ENCODE results near the gene RAB44.
A peak's percentile ranks its signal among the peaks of the same experiment; 100 is the strongest.

The RAB44 gene

DNA sequence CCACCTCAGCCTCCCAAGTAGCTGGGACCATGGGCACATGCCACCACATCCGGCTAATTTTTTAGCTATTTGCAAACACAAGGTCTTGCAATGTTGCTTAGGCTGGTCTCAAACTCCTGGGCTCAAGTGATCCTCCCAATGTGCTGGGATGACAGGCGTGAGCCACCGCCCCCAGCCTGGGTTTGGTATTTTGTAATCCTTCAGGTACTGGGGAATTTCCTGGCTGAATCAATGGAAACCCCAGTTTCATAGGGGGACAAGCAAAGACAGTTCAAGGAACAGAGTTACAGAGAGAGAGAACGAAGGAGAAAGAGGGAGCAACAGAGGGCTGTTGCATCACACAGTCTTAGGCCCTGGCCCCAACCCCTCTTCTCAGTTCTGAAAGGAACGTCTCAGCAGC is 35.7 kb downstream of the RAB44 start:
- no peak for DNase-seq

GRCh38 chr6:36734486-36735060 is 36.9 kb downstream of the RAB44 start:
- DNase-seq = no peak

- peak; percentile 24 for DNase-seq
Observed at GRCh38 chr6:36735110-36736071, 37.8 kb downstream of the RAB44 start.

GRCh38 chr6:36737043-36737785 is 39.6 kb downstream of the RAB44 start:
- no peak for DNase-seq

GRCh38 chr6:36738108-36738507 is 40.5 kb downstream of the RAB44 start:
- DNase-seq = no peak

DNA sequence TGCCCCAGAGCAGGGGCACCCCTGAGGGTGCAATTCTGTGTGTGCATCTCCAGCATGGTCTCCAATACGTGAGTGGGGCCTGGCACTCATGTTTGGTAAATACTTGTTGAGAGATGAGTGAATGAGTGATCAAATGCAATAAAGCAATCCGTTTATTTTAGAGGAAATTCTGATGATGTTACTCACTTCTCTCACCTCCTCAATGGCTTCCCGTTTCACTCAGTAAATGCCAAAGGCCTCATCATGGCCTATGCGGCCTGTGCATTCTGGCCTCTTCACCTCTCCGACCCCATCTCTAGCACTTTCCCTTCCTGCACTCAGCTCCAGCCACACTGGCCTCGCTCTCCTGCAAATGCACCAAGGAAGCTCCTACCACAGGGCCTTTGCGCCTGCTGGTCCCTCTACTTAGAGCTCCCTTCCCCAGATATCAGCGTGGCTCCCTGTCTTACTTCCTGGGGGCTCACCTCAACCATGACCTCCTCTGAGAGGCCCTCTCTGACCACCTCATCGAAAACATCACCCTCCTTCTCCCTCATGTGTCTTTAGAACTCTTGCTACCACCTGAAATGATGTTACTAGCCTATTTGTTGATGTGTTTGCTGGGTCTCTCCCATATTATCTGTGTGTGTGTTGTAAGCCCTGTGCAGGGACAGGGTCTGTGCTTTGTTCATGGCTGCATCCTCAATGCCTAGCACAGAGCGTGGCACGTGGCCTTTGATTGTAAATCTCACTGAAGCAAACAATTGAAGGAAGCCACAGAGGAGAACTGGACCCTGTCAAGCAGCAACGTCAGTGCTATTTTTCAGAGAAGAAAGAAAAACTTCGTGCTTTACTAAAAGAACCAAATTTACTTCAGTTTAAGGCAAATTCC is 42.6 kb downstream of the RAB44 start:
- DNase-seq = no peak

GRCh38 chr6:36740818-36741179 is 43.2 kb downstream of the RAB44 start:
- no peak for DNase-seq

- DNase-seq = no peak
Observed at GRCh38 chr6:36742146-36742545, 44.5 kb downstream of the RAB44 start.

DNA sequence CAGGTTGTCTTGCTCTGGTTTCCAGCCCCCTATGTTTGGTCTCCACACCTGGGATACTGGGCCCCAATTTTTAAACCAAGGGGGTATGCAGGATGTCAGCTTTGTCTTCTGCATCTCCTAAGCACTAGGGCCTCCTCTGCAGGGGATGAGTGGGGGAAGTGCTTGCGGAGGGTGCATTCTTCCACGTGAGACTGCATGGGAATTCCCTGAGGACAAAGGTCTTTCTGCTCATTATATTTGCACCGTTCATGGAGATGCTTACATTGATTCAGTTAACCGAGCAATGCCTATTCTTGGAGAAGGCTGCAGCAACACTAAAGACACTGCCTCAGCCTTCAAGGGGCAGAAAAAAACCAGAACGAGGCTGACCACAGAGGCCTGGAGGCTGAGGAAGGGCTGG is 45.4 kb downstream of the RAB44 start:
- DNase-seq = no peak

GRCh38 chr6:36743538-36744303 is 46.1 kb downstream of the RAB44 start:
- no peak for DNase-seq

DNA sequence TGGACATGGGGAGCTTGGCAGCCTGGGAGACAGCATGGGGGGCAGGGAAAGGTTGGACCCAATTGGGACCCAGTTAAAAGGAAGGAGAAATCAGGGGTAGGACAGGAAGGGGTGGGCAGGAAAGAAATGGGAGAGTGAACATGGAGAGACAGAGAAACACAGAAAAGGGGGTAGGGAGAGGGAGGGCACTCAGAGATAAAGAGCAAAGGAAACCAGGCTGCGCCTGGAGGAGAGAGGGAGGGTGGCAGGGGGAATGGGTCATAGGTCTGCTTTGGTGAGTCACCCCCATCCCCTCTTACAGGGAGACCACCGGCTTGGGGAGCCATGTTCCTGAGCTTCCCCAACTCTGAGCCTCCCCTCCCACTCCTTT is 46.7 kb downstream of the RAB44 start:
- no peak for DNase-seq

GRCh38 chr6:36745283-36745682 is 47.7 kb downstream of the RAB44 start:
- no peak for DNase-seq

DNA sequence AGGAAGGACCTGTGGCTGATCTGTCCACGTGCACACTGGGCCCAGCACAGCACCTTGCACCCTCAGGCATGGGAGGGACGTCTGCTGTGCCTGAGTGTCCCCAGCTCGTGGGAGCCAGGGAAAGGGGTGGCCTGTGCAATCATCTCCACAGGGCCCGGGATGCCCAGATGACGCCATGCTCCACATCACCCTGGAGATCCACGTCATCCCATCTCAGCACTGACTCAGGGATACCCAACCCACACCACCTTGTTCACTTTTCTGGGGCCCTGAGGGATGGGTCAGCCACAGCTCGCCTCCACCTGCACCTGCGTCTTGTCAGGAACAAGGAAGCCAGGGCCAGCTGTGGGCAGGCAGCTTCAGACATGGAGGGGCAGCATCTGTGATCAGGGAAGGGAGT is 48.2 kb downstream of the RAB44 start:
- DNase-seq = no peak

DNA sequence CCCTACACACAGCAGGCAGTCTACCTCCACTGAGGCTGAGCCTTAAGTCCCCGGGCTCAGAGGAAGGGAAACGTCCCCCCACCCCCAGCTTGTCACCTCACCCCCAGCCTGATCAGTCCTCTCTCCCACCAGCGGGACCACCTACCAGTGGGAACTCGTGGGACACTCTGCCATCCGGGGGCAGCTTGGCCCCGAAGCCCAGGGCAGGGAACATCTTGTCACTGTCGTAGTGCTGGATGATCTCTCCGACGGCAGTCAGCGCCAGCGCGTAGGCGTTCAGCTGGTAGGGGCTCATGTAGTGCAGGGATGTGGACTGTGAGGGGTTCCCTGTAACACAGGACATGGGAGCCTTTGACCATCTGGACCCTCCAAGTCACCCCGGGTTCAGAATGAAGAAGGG is 48.6 kb downstream of the RAB44 start:
- DNase-seq = no peak

GRCh38 chr6:36749829-36750489 is 52.3 kb downstream of the RAB44 start:
- DNase-seq = no peak

DNA sequence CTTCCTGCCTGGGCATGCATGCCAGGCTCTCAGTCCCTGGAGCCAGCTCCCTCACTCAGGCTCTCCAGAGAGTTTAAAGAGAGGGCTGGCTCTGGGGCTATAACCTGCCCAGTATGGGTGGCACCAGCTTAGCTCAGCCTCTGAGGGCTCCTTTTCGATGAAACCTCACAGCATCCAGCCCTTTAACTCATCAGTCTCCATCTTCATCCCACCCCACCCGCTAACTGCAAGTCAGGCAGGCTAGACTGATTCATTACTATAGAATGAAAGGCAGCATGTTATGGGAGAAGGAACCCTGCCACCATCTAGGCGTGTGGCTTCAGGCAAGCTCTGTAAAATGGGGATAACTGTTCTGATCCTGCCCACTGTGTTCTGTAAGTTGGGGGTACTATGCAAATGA is 53.5 kb downstream of the RAB44 start:
- no peak for DNase-seq

- DNase-seq = no peak
Observed at GRCh38 chr6:36751833-36752186, 54.2 kb downstream of the RAB44 start.

- DNase-seq = no peak
Observed at GRCh38 chr6:36752187-36752885, 54.7 kb downstream of the RAB44 start.

- no peak for DNase-seq
Observed at GRCh38 chr6:36752886-36753506, 55.4 kb downstream of the RAB44 start.

DNA sequence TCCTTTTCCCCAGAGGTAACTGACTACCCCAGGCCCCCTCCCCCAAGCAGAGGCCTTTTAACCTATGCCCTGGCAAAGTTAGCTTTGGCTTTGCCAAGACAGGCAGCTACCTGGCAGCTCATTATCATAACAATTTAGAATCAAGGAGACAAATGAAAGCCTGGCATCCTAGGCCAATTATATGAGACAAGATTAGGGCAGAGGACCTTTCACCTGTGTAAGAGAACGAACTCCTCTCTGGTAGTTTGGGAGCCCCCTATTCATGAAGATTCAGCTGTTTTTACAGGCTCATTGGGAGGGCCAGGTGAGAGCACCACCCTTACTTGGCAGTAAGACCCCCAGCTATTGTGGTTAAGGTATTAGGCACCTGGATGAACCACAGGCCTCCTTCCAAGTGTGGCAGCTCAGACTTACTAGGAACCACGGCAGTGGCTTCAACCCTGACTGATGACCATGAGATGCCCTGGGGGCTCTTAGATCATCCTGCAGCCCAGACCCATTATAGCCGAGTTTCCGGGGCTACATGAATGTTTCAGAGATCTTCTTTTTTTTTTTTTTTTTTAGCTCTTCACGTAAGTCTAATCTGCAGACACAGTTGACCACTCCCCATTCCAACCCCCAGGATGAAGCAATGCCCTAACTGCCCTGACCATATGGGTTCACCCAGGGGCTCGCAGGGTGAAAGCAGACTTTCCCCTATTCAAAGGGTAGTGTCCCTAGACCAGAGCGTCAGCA is 56.2 kb downstream of the RAB44 start:
- DNase-seq = no peak
